NCI-H524 (cell line): ENCODE measurements around the gene CTSH.
"Not testable (repeated sequence)": the region's sequence is repeated elsewhere in the genome, so short reads cannot be mapped to it uniquely, and the experiment has no call there.

ENCODE experiments used
- DNase-seq, 2 experiments: peaks; one replicate each; lab custom pipeline; 2025; lab: John Stamatoyannopoulos, UW

The CTSH gene

GRCh38 chr15:78880813-78881212, 64.0 kb downstream of the CTSH start:
- DNase-seq = no peak

GRCh38 chr15:78880242-78880533, 64.7 kb downstream of the CTSH start:
- no peak for DNase-seq

DNA sequence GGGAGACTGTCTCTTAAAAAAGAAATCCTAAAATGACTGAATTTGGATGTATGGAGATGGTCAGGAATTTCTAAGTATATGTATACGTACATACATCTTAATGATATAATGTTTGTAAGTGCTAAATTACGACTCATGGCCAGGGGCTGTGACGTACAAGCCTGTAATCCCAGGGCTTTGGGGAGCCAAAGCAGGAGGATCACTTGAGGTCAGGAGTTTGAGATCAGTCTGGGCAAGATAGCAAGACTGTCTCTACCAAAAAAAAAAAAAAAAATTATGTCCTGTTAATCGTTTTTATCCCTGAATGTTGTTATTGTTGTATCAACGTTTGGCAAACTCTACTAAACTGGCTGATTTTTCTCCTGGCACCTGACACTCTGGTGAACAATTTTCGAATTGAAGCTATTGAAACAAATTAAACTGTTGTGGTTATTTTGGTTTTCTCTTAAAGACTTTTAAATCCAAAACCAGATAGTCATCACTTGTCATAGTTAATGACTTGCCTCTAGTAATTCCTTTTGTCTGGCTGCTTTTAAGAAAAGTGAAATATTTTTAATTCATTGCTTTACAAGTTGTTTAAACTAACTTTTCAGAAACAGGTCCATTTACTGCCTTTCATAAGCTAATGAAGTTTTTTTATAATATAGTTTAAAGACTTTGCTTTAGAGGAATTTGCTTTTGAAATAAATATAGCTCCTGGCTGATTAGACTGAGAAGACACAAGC, 65.2 kb downstream of the CTSH start:
- DNase-seq = no peak

- DNase-seq = no peak
Observed at GRCh38 chr15:78878356-78878755, 66.5 kb downstream of the CTSH start.

GRCh38 chr15:78876954-78877353, 67.9 kb downstream of the CTSH start:
- DNase-seq = not testable (repeated sequence)

GRCh38 chr15:78875107-78875914, 69.5 kb downstream of the CTSH start:
- DNase-seq = no peak

- DNase-seq = peak in 1 of 2 experiments; percentile 27
Observed at GRCh38 chr15:78873793-78874765, 70.8 kb downstream of the CTSH start.

DNA sequence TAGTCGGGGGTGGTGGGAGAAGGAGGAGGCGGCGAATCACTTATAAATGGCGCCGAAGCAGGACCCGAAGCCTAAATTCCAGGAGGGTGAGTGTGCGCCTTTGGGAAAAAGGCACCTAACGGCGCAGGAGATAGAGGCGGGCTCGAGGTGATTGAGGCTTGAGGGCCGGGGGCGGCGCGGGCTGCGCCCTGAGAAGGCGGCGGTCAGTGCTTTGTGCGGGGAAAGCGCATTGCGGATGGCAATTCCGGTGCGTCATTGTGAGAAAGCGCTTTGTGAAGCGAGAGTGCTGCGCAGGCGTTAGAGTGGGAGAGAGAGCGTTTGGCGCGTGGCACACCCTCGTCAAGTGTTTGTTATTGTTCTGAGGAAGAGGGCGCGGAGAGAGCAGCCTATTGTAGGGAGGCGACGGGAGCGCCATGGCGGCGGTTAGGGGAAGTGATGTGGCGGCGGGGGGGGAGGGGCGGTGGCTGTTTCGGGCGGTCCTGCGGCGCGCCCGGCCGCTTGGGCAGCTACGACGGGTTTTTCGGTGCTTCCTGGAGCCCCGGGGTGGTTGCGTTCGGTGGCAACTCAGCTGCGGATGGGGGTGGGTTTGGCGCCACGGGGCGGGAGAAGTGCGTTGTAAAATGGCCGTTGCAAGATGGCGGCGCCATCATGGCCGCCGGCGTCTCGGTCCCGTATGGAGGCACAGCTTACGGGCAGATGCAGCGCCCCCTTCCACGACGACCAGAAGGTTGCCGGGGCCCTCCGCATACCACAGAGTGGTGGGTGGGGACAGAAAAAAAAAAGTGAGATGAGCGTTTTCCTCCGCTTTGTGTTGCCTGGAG, 71.7 kb downstream of the CTSH start:
- peak; percentile 77 to 90 for DNase-seq

DNA sequence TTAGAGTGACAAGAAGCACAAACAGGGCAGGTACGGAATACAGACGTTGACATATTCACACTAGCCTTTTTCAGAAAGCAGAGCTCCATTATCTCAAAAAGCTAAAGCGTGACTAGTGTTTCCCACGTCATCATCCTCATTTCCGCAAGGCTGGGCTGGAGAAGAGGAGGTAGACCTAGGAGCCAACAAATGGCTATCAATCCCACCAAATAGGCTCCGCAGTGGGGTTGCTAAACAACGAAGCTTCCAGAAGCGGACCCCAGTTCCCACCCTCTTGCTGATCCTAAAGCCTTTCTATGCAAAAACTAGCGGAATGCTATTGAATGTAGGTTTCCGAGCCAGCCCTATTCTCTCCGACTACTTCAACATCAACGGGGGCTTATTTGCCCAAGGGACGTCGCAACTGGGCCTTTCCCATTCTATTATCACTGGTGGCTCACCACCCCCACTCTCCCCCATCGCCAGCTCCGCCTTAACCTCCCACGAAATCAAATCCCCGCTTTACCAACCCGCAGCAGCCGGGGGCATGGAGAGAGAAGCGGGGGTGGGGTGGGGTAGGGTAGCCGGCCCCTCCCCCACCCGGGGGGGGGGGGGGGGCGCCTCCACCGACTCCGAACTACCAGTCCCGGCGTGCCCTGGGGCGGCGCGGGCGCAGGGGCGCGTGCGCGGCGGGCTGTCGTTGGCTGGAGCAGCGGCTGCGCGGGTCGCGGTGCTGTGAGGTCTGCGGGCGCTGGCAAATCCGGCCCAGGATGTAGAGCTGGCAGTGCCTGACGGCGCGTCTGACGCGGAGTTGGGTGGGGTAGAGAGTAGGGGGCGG, 72.5 kb downstream of the CTSH start, which contains the start of gene MORF4L1:
TSS of gene MORF4L1 (plus strand) at position 736 of the 817 bp plus-strand sequence. CDS start 128 bp downstream, outside the sequence.
- DNase-seq = peak; percentile 90 to 96

- not testable (repeated sequence) for DNase-seq
Observed at GRCh38 chr15:78871483-78872127, 73.2 kb downstream of the CTSH start.
